GM12878 (cell line): ENCODE data around the gene CCDC102B. TPM values are rescaled to one million over a fixed set of nuclear protein-coding genes. Genes with fewer than 3 reads are reported as not detected.

ENCODE experiments used
- KAT2A ChIP-seq: conservative IDR thresholded peaks from 2 replicates; pipeline ENCODE4 v1.6.1; 2011; ENCODE audit warnings: low read depth, low read length; ENCODE audit not compliant: control insufficient read depth
- KLF5 ChIP-seq: fragments of 450-650 bp; IDR thresholded peaks from 2 replicates; pipeline ENCODE4 v1.6.1; 2014; ENCODE audit warnings: mild to moderate bottlenecking; ENCODE audit not compliant: partially characterized antibody
- SMARCA5 ChIP-seq: fragments of 450-650 bp; IDR thresholded peaks from 2 replicates; pipeline ENCODE4 v1.6.1; 2017; ENCODE audit warnings: mild to moderate bottlenecking
- polyA plus RNA-seq, 11 experiments: library from polyadenylated mRNA; depleted of rRNA in 4 of 11; unstranded in 6 of 11; stranded (reverse) in 5 of 11; fragments of >200 nt; fragmentation: Nextera tagmentation in 4 of 11; fragmentation: Illumina TruSeq in 1 of 11; extraction: Ambion mirVana in 4 of 11; extraction: Trizol in 1 of 11; gene quantifications; 1 replicate in 1 of 11; 2 replicates in 10 of 11; pipeline versions ENCODE4 v1.2.1 to v1.2.3, GENCODE V29; 2011 to 2016; ENCODE audit warnings: inconsistent platforms in 2 of 11, missing spikeins in 2 of 11, low read depth in 1 of 11
- total RNA-seq, 4 experiments: library from RNA; depleted of rRNA in 3 of 4; stranded (reverse); fragments of >200 nt in 3 of 4; fragmentation: Illumina TruSeq in 1 of 4; extraction: Trizol in 1 of 4; gene quantifications; 2 replicates each; pipeline versions ENCODE4 v1.2.1 to v1.2.3, GENCODE V29; 2013 to 2021
- TF ChIP-seq, protein P1 (sequence below): IDR thresholded peaks from 2 replicates; pipeline ENCODE4 v1.6.1; 2012; ENCODE audit warnings: low read depth, low read length, improper control_type of control experiment
- TF ChIP-seq, protein P2 (sequence below): IDR thresholded peaks from 2 replicates; pipeline ENCODE4 v1.6.1; 2011; ENCODE audit warnings: low read depth, low read length, improper control_type of control experiment, borderline replicate concordance
- TF ChIP-seq, protein P3 (sequence below): IDR thresholded peaks from 2 replicates; pipeline ENCODE4 v1.6.1; 2012; ENCODE audit warnings: mild to moderate bottlenecking, low read depth, low read length
- TF ChIP-seq, protein P4 (sequence below): fragments of 450-650 bp; conservative IDR thresholded peaks from 2 replicates; pipeline ENCODE4 v1.6.1; 2017; ENCODE audit warnings: mild to moderate bottlenecking, moderate library complexity
- TF ChIP-seq, protein P5 (sequence below): fragments of 150-350 bp; IDR thresholded peaks from 2 replicates; pipeline ENCODE4 v1.6.1; 2014; ENCODE audit warnings: mild to moderate bottlenecking, low read depth, low read length

Gene CCDC102B
- total and polyA plus RNA-seq, 10 of the 15 experiments (the other 5 are each of a cell fraction or from before 2014, with no cell fraction given): 2.7 to 4.7 (median 3.3) TPM

DNA sequence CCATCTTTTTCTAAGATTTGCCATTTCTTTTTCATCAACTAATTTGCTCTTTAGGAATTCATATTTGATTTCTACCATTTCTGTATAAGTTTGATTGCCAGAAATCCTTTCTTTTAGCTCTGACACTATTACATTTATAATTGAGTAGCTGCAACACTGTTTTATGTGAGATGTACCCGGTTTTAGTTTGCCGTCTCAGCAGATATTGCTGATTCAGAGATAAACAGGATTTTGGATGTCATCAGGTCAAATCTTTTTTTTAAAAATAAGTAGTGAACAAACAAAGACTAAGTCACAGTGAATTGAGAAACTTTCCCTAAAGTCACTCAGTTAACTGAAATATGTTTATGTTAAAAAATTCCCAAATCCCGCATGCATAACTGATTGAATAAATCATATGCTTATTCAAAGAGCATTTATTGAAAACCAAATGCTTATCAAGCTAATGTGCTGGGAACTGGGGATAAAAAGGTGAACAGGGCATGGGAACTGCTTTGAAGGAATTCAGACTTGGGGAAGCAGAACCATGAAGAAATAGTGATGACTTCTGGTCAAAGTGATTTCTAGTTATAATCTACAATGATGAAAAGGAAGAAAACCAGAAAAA is 19.5 kb upstream of the CCDC102B start (continued):
- TF ChIP-seq, protein P1, sequence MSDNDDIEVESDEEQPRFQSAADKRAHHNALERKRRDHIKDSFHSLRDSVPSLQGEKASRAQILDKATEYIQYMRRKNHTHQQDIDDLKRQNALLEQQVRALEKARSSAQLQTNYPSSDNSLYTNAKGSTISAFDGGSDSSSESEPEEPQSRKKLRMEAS: no peak
- TF ChIP-seq SMARCA5: no peak
- TF ChIP-seq, protein P2, sequence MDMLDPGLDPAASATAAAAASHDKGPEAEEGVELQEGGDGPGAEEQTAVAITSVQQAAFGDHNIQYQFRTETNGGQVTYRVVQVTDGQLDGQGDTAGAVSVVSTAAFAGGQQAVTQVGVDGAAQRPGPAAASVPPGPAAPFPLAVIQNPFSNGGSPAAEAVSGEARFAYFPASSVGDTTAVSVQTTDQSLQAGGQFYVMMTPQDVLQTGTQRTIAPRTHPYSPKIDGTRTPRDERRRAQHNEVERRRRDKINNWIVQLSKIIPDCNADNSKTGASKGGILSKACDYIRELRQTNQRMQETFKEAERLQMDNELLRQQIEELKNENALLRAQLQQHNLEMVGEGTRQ: no peak
- no peak for TF ChIP-seq KAT2A
- TF ChIP-seq, protein P3, sequence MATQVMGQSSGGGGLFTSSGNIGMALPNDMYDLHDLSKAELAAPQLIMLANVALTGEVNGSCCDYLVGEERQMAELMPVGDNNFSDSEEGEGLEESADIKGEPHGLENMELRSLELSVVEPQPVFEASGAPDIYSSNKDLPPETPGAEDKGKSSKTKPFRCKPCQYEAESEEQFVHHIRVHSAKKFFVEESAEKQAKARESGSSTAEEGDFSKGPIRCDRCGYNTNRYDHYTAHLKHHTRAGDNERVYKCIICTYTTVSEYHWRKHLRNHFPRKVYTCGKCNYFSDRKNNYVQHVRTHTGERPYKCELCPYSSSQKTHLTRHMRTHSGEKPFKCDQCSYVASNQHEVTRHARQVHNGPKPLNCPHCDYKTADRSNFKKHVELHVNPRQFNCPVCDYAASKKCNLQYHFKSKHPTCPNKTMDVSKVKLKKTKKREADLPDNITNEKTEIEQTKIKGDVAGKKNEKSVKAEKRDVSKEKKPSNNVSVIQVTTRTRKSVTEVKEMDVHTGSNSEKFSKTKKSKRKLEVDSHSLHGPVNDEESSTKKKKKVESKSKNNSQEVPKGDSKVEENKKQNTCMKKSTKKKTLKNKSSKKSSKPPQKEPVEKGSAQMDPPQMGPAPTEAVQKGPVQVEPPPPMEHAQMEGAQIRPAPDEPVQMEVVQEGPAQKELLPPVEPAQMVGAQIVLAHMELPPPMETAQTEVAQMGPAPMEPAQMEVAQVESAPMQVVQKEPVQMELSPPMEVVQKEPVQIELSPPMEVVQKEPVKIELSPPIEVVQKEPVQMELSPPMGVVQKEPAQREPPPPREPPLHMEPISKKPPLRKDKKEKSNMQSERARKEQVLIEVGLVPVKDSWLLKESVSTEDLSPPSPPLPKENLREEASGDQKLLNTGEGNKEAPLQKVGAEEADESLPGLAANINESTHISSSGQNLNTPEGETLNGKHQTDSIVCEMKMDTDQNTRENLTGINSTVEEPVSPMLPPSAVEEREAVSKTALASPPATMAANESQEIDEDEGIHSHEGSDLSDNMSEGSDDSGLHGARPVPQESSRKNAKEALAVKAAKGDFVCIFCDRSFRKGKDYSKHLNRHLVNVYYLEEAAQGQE: no peak
- TF ChIP-seq, protein P4, sequence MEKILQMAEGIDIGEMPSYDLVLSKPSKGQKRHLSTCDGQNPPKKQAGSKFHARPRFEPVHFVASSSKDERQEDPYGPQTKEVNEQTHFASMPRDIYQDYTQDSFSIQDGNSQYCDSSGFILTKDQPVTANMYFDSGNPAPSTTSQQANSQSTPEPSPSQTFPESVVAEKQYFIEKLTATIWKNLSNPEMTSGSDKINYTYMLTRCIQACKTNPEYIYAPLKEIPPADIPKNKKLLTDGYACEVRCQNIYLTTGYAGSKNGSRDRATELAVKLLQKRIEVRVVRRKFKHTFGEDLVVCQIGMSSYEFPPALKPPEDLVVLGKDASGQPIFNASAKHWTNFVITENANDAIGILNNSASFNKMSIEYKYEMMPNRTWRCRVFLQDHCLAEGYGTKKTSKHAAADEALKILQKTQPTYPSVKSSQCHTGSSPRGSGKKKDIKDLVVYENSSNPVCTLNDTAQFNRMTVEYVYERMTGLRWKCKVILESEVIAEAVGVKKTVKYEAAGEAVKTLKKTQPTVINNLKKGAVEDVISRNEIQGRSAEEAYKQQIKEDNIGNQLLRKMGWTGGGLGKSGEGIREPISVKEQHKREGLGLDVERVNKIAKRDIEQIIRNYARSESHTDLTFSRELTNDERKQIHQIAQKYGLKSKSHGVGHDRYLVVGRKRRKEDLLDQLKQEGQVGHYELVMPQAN: no peak
- no peak for TF ChIP-seq KLF5
- TF ChIP-seq, protein P5, sequence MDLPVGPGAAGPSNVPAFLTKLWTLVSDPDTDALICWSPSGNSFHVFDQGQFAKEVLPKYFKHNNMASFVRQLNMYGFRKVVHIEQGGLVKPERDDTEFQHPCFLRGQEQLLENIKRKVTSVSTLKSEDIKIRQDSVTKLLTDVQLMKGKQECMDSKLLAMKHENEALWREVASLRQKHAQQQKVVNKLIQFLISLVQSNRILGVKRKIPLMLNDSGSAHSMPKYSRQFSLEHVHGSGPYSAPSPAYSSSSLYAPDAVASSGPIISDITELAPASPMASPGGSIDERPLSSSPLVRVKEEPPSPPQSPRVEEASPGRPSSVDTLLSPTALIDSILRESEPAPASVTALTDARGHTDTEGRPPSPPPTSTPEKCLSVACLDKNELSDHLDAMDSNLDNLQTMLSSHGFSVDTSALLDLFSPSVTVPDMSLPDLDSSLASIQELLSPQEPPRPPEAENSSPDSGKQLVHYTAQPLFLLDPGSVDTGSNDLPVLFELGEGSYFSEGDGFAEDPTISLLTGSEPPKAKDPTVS: no peak
